GM12872 (cell line): ENCODE results near the gene PLD1.

ENCODE experiments used
- CTCF ChIP-seq: IDR thresholded peaks from 3 replicates; pipeline ENCODE4 v1.5.1; 2011; ENCODE audit warnings: low read depth, mild to moderate bottlenecking, low read length, moderate library complexity; ENCODE audit not compliant: insufficient read depth

The PLD1 gene

GRCh38 chr3:171835116-171835515, 24.8 kb upstream of the PLD1 start:
- no peak for TF ChIP-seq CTCF

- TF ChIP-seq CTCF, result no peak
Observed at GRCh38 chr3:171834461-171834801, 24.1 kb upstream of the PLD1 start.

GRCh38 chr3:171833789-171834460, 23.6 kb upstream of the PLD1 start:
- peak; percentile 65 for TF ChIP-seq CTCF

- TF ChIP-seq CTCF, result no peak
Observed at GRCh38 chr3:171832989-171833388, 22.7 kb upstream of the PLD1 start.

GRCh38 chr3:171831936-171832335, 21.7 kb upstream of the PLD1 start:
- no peak for TF ChIP-seq CTCF

- TF ChIP-seq CTCF, result no peak
Observed at GRCh38 chr3:171830518-171830875, 20.2 kb upstream of the PLD1 start.

GRCh38 chr3:171829841-171830517, 19.7 kb upstream of the PLD1 start:
- TF ChIP-seq CTCF, result peak; percentile 82
